HEK293T (cell line): ENCODE measurements around the gene ZGPAT.

ENCODE experiments used
- BHLHE40 ChIP-seq: fragments of 450-650 bp; IDR thresholded peaks from 2 replicates; pipeline ENCODE4 v1.6.1; 2016; ENCODE audit warnings: mild to moderate bottlenecking, moderate library complexity, borderline replicate concordance
- CTBP1 ChIP-seq: fragments of 450-650 bp; IDR thresholded peaks from 2 replicates; pipeline ENCODE4 v1.6.1; 2016; ENCODE audit warnings: borderline replicate concordance
- FOXK2 ChIP-seq: fragments of 450-650 bp; IDR thresholded peaks from 2 replicates; pipeline ENCODE4 v1.6.1; 2016; ENCODE audit warnings: mild to moderate bottlenecking
- HDGF ChIP-seq: fragments of 450-650 bp; IDR thresholded peaks from 2 replicates; pipeline ENCODE4 v1.6.1; 2017; ENCODE audit warnings: antibody characterized with exemption, borderline replicate concordance
- PKNOX1 ChIP-seq: fragments of 450-650 bp; IDR thresholded peaks from 2 replicates; pipeline ENCODE4 v1.6.1; 2016
- SP1 ChIP-seq: fragments of 450-650 bp; IDR thresholded peaks from 2 replicates; pipeline ENCODE4 v1.6.1; 2017

GRCh38 chr20:63751471-63752271 is 43.8 kb downstream of the ZGPAT start:
- TF ChIP-seq PKNOX1 (no peak), BHLHE40 (no peak), SP1 (no peak), CTBP1 (no peak), FOXK2 (no peak), HDGF (no peak)
